Tibial nerve (tissue), 4 donors: ENCODE results near the gene UPB1.

Source experiments
- EP300 ChIP-seq, 2 donors: sonication (generic); formaldehyde crosslinking; IDR thresholded peaks; one replicate each; pipeline ENCODE4 v1.6.1; 2017; ENCODE audit warnings: antibody characterized with exemption in 2 of 2, mild to moderate bottlenecking in 1 of 2
- POLR2A ChIP-seq, 2 donors: fragments of 450-650 bp; IDR thresholded peaks; one replicate each; pipeline ENCODE4 v1.6.1; 2017; ENCODE audit warnings: antibody characterized with exemption in 2 of 2, mild to moderate bottlenecking in 2 of 2, moderate library complexity in 2 of 2
- TF ChIP-seq, protein P1 (sequence below), 5 experiments: fragments of 200-600 bp in 3 of 5; fragments of 450-650 bp in 2 of 5; sonication (generic) in 3 of 5; IDR thresholded peaks; one replicate each; pipeline ENCODE4 v1.5.1; 2016 to 2019; ENCODE audit warnings: antibody characterized with exemption in 5 of 5, mild to moderate bottlenecking in 3 of 5, moderate library complexity in 2 of 5

DNA sequence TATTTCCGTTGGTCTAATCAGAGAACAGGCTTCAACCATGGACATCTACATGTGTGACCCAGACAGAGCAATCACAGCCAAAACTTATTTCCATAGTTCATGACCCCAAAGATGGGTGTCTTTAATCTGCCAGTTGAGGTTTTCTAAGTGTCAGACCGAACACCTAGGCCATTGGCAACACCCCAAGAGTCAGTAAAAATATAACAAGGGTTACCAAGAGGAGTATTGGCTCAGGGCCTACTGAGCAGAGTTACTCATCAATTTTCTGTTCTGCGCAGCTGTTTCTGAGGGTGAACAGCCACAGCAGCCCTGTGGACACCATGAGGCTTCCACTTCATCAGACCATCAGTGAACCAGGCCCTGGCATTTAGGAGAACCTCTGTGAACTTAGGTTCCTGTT, 41.0 kb downstream of the UPB1 start:
- TF ChIP-seq, protein P1, sequence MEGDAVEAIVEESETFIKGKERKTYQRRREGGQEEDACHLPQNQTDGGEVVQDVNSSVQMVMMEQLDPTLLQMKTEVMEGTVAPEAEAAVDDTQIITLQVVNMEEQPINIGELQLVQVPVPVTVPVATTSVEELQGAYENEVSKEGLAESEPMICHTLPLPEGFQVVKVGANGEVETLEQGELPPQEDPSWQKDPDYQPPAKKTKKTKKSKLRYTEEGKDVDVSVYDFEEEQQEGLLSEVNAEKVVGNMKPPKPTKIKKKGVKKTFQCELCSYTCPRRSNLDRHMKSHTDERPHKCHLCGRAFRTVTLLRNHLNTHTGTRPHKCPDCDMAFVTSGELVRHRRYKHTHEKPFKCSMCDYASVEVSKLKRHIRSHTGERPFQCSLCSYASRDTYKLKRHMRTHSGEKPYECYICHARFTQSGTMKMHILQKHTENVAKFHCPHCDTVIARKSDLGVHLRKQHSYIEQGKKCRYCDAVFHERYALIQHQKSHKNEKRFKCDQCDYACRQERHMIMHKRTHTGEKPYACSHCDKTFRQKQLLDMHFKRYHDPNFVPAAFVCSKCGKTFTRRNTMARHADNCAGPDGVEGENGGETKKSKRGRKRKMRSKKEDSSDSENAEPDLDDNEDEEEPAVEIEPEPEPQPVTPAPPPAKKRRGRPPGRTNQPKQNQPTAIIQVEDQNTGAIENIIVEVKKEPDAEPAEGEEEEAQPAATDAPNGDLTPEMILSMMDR (IDR thresholded peaks at IDR 0.05), result no peak
- TF ChIP-seq POLR2A (IDR thresholded peaks at IDR 0.05), result no peak
- TF ChIP-seq EP300 (IDR thresholded peaks at IDR 0.05), result no peak
